H9 (cell line): ENCODE measurements around the gene CPSF2. TPM values are rescaled to one million over a fixed set of nuclear protein-coding genes. Genes with fewer than 3 reads are reported as not detected.

ENCODE experiments used
- DNase-seq: peaks from one replicate; pipeline ENCODE4 v3.0.0-alpha.2; 2017
- H2AFZ ChIP-seq: one replicate; pipeline ENCODE4 v1.6.1; 2013; ENCODE audit warnings: mild to moderate bottlenecking, low read length, control low read depth, moderate library complexity
- H2AK5ac ChIP-seq: 2 replicates; pipeline ENCODE4 v1.6.1; 2013; ENCODE audit warnings: low read length, control low read depth, mixed read lengths; ENCODE audit not compliant: insufficient read length
- H2BK120ac ChIP-seq: one replicate; pipeline ENCODE4 v1.6.1; 2013; ENCODE audit warnings: low read depth, mild to moderate bottlenecking, low read length, control low read depth, inconsistent platforms; ENCODE audit not compliant: poor library complexity, severe bottlenecking
- H2BK12ac ChIP-seq: 2 replicates; pipeline ENCODE4 v1.6.1; 2013; ENCODE audit warnings: low read length, control low read depth, mixed read lengths, low read depth; ENCODE audit not compliant: insufficient read length
- H2BK15ac ChIP-seq: 2 replicates; pipeline ENCODE4 v1.6.1; 2013; ENCODE audit warnings: low read depth, low read length, control low read depth
- H2BK20ac ChIP-seq: one replicate; pipeline ENCODE4 v1.6.1; 2013; ENCODE audit warnings: low read depth, mild to moderate bottlenecking, low read length, control low read depth, inconsistent platforms; ENCODE audit not compliant: poor library complexity, severe bottlenecking
- H2BK5ac ChIP-seq: 2 replicates; pipeline ENCODE4 v1.6.1; 2013; ENCODE audit warnings: low read length, control low read depth, mixed read lengths; ENCODE audit not compliant: insufficient read length
- H3K14ac ChIP-seq: 2 replicates; pipeline ENCODE4 v1.6.1; 2013; ENCODE audit warnings: low read length, control low read depth; ENCODE audit not compliant: insufficient read depth
- H3K18ac ChIP-seq: 2 replicates; pipeline ENCODE4 v1.6.1; 2013; ENCODE audit warnings: low read depth, mild to moderate bottlenecking, mixed read lengths, low read length, control low read depth; ENCODE audit not compliant: insufficient read length
- H3K23ac ChIP-seq: 2 replicates; pipeline ENCODE4 v1.6.1; 2013; ENCODE audit warnings: low read length, control low read depth, mixed read lengths, low read depth; ENCODE audit not compliant: insufficient read length
- H3K23me2 ChIP-seq: 2 replicates; pipeline ENCODE4 v1.6.1; 2013; ENCODE audit warnings: low read depth, mild to moderate bottlenecking, mixed read lengths, low read length, control low read depth; ENCODE audit not compliant: insufficient read length, poor library complexity, severe bottlenecking
- H3K27ac ChIP-seq: 2 replicates; pipeline ENCODE4 v1.5.1; 2013; ENCODE audit warnings: low read length, control low read depth, mixed read lengths, low read depth; ENCODE audit not compliant: insufficient read length
- H3K27me3 ChIP-seq: 2 replicates; pipeline ENCODE4 v1.6.1; 2013; ENCODE audit warnings: low read length, control low read depth, inconsistent platforms; ENCODE audit not compliant: insufficient read depth
- H3K4ac ChIP-seq: 2 replicates; pipeline ENCODE4 v1.6.1; 2013; ENCODE audit warnings: low read depth, mild to moderate bottlenecking, control low read depth, inconsistent platforms, low read length, moderate library complexity
- H3K4me1 ChIP-seq: 2 replicates; pipeline ENCODE4 v1.6.1; 2013; ENCODE audit warnings: low read length, control low read depth, inconsistent platforms; ENCODE audit not compliant: insufficient read depth
- H3K4me2 ChIP-seq: 2 replicates; pipeline ENCODE4 v1.6.1; 2013; ENCODE audit warnings: low read length, control low read depth, mixed read lengths; ENCODE audit not compliant: insufficient read length, insufficient read depth
- H3K56ac ChIP-seq: 2 replicates; pipeline ENCODE4 v1.6.1; 2013; ENCODE audit warnings: low read depth, mild to moderate bottlenecking, mixed read lengths, low read length, control low read depth; ENCODE audit not compliant: insufficient read length
- H3K79me1 ChIP-seq: 2 replicates; pipeline ENCODE4 v1.6.1; 2013; ENCODE audit warnings: low read depth, mild to moderate bottlenecking, moderate library complexity, low read length, control low read depth, inconsistent platforms; ENCODE audit not compliant: insufficient read depth, poor library complexity, severe bottlenecking
- H3K79me2 ChIP-seq: 2 replicates; pipeline ENCODE4 v1.6.1; 2013; ENCODE audit warnings: low read length, control low read depth, inconsistent platforms; ENCODE audit not compliant: insufficient read depth
- H3K9ac ChIP-seq: 2 replicates; pipeline ENCODE4 v1.6.1; 2013; ENCODE audit warnings: low read length, control low read depth, mixed read lengths; ENCODE audit not compliant: insufficient read length; ENCODE audit errors: extremely low read depth
- H3K9me3 ChIP-seq: one replicate; pipeline ENCODE4 v1.6.1; 2013; ENCODE audit warnings: low read depth, low read length, inconsistent platforms; ENCODE audit not compliant: control insufficient read depth
- H3T11ph ChIP-seq: one replicate; pipeline ENCODE4 v1.6.1; 2013; ENCODE audit warnings: mild to moderate bottlenecking, low read length, control low read depth, inconsistent platforms
- H4K20me1 ChIP-seq: one replicate; pipeline ENCODE4 v1.6.1; 2013; ENCODE audit not compliant: control insufficient read depth, insufficient read length, insufficient read depth
- H4K5ac ChIP-seq: 2 replicates; pipeline ENCODE4 v1.6.1; 2013; ENCODE audit warnings: low read depth, mild to moderate bottlenecking, mixed read lengths, low read length, control low read depth; ENCODE audit not compliant: insufficient read length
- H4K8ac ChIP-seq: replicated peaks from 2 replicates; pipeline ENCODE4 v1.6.1; 2013; ENCODE audit warnings: low read length, control low read depth, mixed read lengths, low read depth; ENCODE audit not compliant: insufficient read length
- H4K91ac ChIP-seq: 2 replicates; pipeline ENCODE4 v1.6.1; 2013; ENCODE audit warnings: low read depth, mild to moderate bottlenecking, moderate library complexity, mixed read lengths, low read length, control low read depth; ENCODE audit not compliant: insufficient read length
- H3K27ac Mint-ChIP-seq, 3 experiments: 2 replicates in 2 of 3; 3 replicates in 1 of 3; pipeline ENCODE4 v1.8.0; 2020 to 2021; ENCODE audit warnings: mixed read lengths in 3 of 3, mild to moderate bottlenecking in 1 of 3, moderate library complexity in 1 of 3
- H3K27me3 Mint-ChIP-seq: 2 replicates; pipeline ENCODE4 v1.8.0; 2021; ENCODE audit warnings: low read depth, mild to moderate bottlenecking, moderate library complexity, mixed read lengths
- H3K36me3 Mint-ChIP-seq, 3 experiments: 2 replicates in 2 of 3; 3 replicates in 1 of 3; pipeline ENCODE4 v1.8.0; 2020 to 2021; ENCODE audit warnings: low read depth in 3 of 3, mixed read lengths in 3 of 3; ENCODE audit not compliant: insufficient read depth in 1 of 3
- H3K4me1 Mint-ChIP-seq, 2 experiments: 2 replicates each; pipeline ENCODE4 v1.8.0; 2020; ENCODE audit warnings: mixed read lengths in 2 of 2
- H3K4me3 Mint-ChIP-seq, 2 experiments: 2 replicates in 1 of 2; 3 replicates in 1 of 2; pipeline ENCODE4 v1.8.0; 2020 to 2021; ENCODE audit warnings: mild to moderate bottlenecking in 2 of 2, mixed read lengths in 2 of 2, moderate library complexity in 1 of 2
- H3K9me3 Mint-ChIP-seq, 2 experiments: 2 replicates in 1 of 2; 3 replicates in 1 of 2; pipeline ENCODE4 v1.8.0; 2020; ENCODE audit warnings: mild to moderate bottlenecking in 2 of 2, mixed read lengths in 2 of 2, moderate library complexity in 1 of 2
- CTCF ChIP-seq: fragments of 200-600 bp; sonication (generic); conservative IDR thresholded peaks from 3 replicates; pipeline ENCODE4 v1.8.0; 2021; ENCODE audit warnings: antibody characterized with exemption, mild to moderate bottlenecking
- WGBS: extraction: QIAGEN DNeasy Blood & Tissue Kit; methylation state at CpG from one replicate; pipeline ENCODE4 v1.1.7; 2013; ENCODE audit warnings: missing lambda C conversion rate, low lambda C conversion rate, mixed read lengths; ENCODE audit not compliant: insufficient read length; ENCODE audit errors: extremely low coverage; 5-methylcytosine and 5-hydroxymethylcytosine counted together
- total RNA-seq: library from RNA; stranded (reverse); gene quantifications from 2 replicates; pipeline ENCODE4 v1.2.1, GENCODE V29; 2021

CPSF2 gene
- total RNA-seq, 1 experiment from 2014 or later: 108 TPM

- Histone ChIP-seq H3K9ac (peak overlapping the region; percentile 99), H3K23me2 (peaks cover 7% of the 10 kb centered on the region), H3K9me3 (no peaks in the 10 kb centered on the region), H2AK5ac (no peak overlapping the region), H2BK15ac (no peak overlapping the region), H3K79me2 (no peaks in the 10 kb centered on the region; the same call in 1 of the 2 replicates), H4K5ac (peak overlapping the region; percentile 36), H3K4ac (peak overlapping the region; percentile 29; the same call in 1 of the 2 replicates), H3K18ac (peak overlapping the region; percentile 99), H3K14ac (peak overlapping the region; percentile 99), H4K91ac (peak overlapping the region; percentile 1), H4K8ac (peak overlapping the region; percentile 68), H2AFZ (no peak overlapping the region), H3T11ph (no peak overlapping the region), H3K4me2 (peak overlapping the region; percentile 58), H3K79me1 (no peaks in the 10 kb centered on the region), H2BK5ac (peak overlapping the region; percentile 79), H2BK12ac (peak overlapping the region; percentile 46), H3K56ac (peak overlapping the region; percentile 77), H3K23ac (no peak overlapping the region), H3K27me3 (no peaks in the 10 kb centered on the region), H2BK20ac (no peak overlapping the region), H2BK120ac (no peak overlapping the region), H3K27ac (peak overlapping the region; percentile 34), H3K4me1 (no peaks in the 10 kb centered on the region), H4K20me1 (no peaks in the 10 kb centered on the region)
- Mint-ChIP-seq H3K9me3 (peaks cover 0 to 2% of the 10 kb centered on the region in 2 experiments; a peak in 2 of 5 replicates), H3K4me1 (peaks cover 15 to 23% of the 10 kb centered on the region in 2 experiments), H3K36me3 (peaks cover 18 to 48% (median 48%) of the 10 kb centered on the region in 3 experiments; a peak in 6 of 7 replicates), H3K27me3 (no peaks in the 10 kb centered on the region; the same call in 1 of the 2 replicates), H3K27ac (peak overlapping the region; percentile 100), H3K4me3 (peak overlapping the region; percentile 93 to 98)
- no CpG with 5 or more reads among the region's 22 CpGs for WGBS
- TF ChIP-seq CTCF: no peak
- DNase-seq: no peak
Measured at GRCh38 chr14:92122351-92122677, 545 bp downstream of the CPSF2 start.
